B cell (primary cell): ENCODE results near the gene C9orf78.

Experiments used
- CTCF ChIP-seq: fragments of 200-600 bp; IDR thresholded peaks from one replicate; pipeline ENCODE4 v1.8.0; 2022; ENCODE audit warnings: antibody characterized with exemption, mild to moderate bottlenecking
- EZH2 ChIP-seq: IDR thresholded peaks from 2 replicates; pipeline ENCODE4 v1.6.1; 2012; ENCODE audit warnings: borderline replicate concordance, low read depth, mild to moderate bottlenecking, moderate library complexity, low read length; ENCODE audit not compliant: insufficient read depth, poor library complexity, severe bottlenecking

GRCh38 chr9:129857207-129857606 is 22.1 kb upstream of the C9orf78 start:
- TF ChIP-seq CTCF (no peak), EZH2 (no peak)
